NB4 (cell line): Measurements from ENCODE around the gene PPFIA2.

Experiments used
- CTCF ChIP-seq: IDR thresholded peaks from one replicate; pipeline ENCODE4 v1.5.1; 2012; ENCODE audit warnings: low read depth, low read length
- MAX ChIP-seq: IDR thresholded peaks from 2 replicates; pipeline ENCODE4 v1.6.1; 2011; ENCODE audit warnings: low read depth, low read length
- MYC ChIP-seq: IDR thresholded peaks from 2 replicates; pipeline ENCODE4 v1.6.1; 2011; ENCODE audit warnings: low read depth, low read length
- POLR2A ChIP-seq: IDR thresholded peaks from 2 replicates; pipeline ENCODE4 v1.6.1; 2011; ENCODE audit warnings: mild to moderate bottlenecking; ENCODE audit not compliant: insufficient read length; ENCODE audit errors: extremely low read depth

- TF ChIP-seq CTCF (no peak), POLR2A (no peak), MAX (no peak), MYC (no peak)
Observed at GRCh38 chr12:81212996-81213696, 546.0 kb downstream of the PPFIA2 start.
